Liver (tissue), 9 donors: Measurements from ENCODE around the gene MAPK11. TPM values are rescaled to one million over a fixed set of nuclear protein-coding genes. Genes with fewer than 3 reads are reported as not detected.

Experiments used
- DNase-seq: peaks from one replicate; pipeline ENCODE4 v3.0.0-alpha.2; 2017; ENCODE audit warnings: low spot score
- H3K27ac ChIP-seq, 2 donors: one replicate each; pipeline ENCODE4 v1.7.0; 2013; ENCODE audit warnings: inconsistent platforms in 2 of 2, low read length in 2 of 2, control low read depth in 1 of 2, low read depth in 1 of 2, mild to moderate bottlenecking in 1 of 2
- H3K27me3 ChIP-seq, 4 donors: one replicate each; pipeline versions ENCODE4 v1.6.1 to v1.7.0; 2013; ENCODE audit warnings: low read length in 3 of 4, inconsistent platforms in 1 of 4, mild to moderate bottlenecking in 1 of 4, moderate library complexity in 1 of 4; ENCODE audit not compliant: control insufficient read depth in 4 of 4, insufficient read depth in 4 of 4
- H3K36me3 ChIP-seq, 4 donors: one replicate each; pipeline versions ENCODE4 v1.6.1 to v1.7.0; 2013; ENCODE audit warnings: low read length in 3 of 4, mild to moderate bottlenecking in 3 of 4, low read depth in 1 of 4, moderate library complexity in 1 of 4; ENCODE audit not compliant: control insufficient read depth in 4 of 4, insufficient read depth in 3 of 4
- H3K4me1 ChIP-seq, 4 donors: one replicate each; pipeline versions ENCODE4 v1.6.1 to v1.7.0; 2013; ENCODE audit warnings: low read length in 3 of 4, mild to moderate bottlenecking in 3 of 4, moderate library complexity in 1 of 4; ENCODE audit not compliant: control insufficient read depth in 4 of 4, insufficient read depth in 4 of 4
- H3K4me3 ChIP-seq, 3 donors: one replicate each; pipeline versions ENCODE4 v1.6.1 to v1.7.0; 2013; ENCODE audit warnings: low read length in 3 of 3, control low read depth in 1 of 3, low read depth in 1 of 3, mild to moderate bottlenecking in 1 of 3
- H3K9ac ChIP-seq, 2 donors: one replicate each; pipeline ENCODE4 v1.7.0; 2013; ENCODE audit warnings: low read length in 2 of 2, mild to moderate bottlenecking in 2 of 2, moderate library complexity in 2 of 2, control low read depth in 1 of 2, low read depth in 1 of 2
- H3K9me3 ChIP-seq, 4 donors: one replicate each; pipeline versions ENCODE4 v1.6.1 to v1.7.0; 2013; ENCODE audit warnings: low read length in 3 of 4; ENCODE audit not compliant: control insufficient read depth in 4 of 4
- ATF3 ChIP-seq: IDR thresholded peaks from 2 replicates; pipeline ENCODE4 v1.6.1; 2016; ENCODE audit warnings: antibody characterized with exemption
- CTCF ChIP-seq: fragments of 150-350 bp; IDR thresholded peaks from 2 replicates; pipeline ENCODE4 v1.5.1; 2017; ENCODE audit warnings: improper control_type of control experiment, low read depth, low read length; ENCODE audit not compliant: missing input control
- EGR1 ChIP-seq, 2 donors: IDR thresholded peaks; 2 replicates each; pipeline ENCODE4 v1.6.1; 2016 to 2018; ENCODE audit warnings: antibody characterized with exemption in 2 of 2, low read depth in 2 of 2
- FOXA1 ChIP-seq: IDR thresholded peaks from 2 replicates; pipeline ENCODE4 v1.6.1; 2016; ENCODE audit warnings: antibody characterized with exemption
- FOXA2 ChIP-seq: IDR thresholded peaks from 2 replicates; pipeline ENCODE4 v1.6.1; 2016; ENCODE audit warnings: antibody characterized with exemption
- GABPA ChIP-seq, 2 donors: IDR thresholded peaks in 1 of 2; conservative IDR thresholded peaks in 1 of 2; 2 replicates each; pipeline ENCODE4 v1.6.1; 2016; ENCODE audit warnings: antibody characterized with exemption in 2 of 2, mild to moderate bottlenecking in 1 of 2, moderate library complexity in 1 of 2
- HNF4A ChIP-seq, 2 donors: conservative IDR thresholded peaks; 2 replicates each; pipeline ENCODE4 v1.6.1; 2016; ENCODE audit warnings: antibody characterized with exemption in 2 of 2, mild to moderate bottlenecking in 2 of 2
- HNF4G ChIP-seq: IDR thresholded peaks from 2 replicates; pipeline ENCODE4 v1.6.1; 2016; ENCODE audit warnings: antibody characterized with exemption
- JUND ChIP-seq, 2 donors: IDR thresholded peaks; 2 replicates each; pipeline ENCODE4 v1.6.1; 2016; ENCODE audit warnings: antibody characterized with exemption in 2 of 2
- MAX ChIP-seq: IDR thresholded peaks from 2 replicates; pipeline ENCODE4 v1.6.1; 2016; ENCODE audit warnings: antibody characterized with exemption
- NR2F2 ChIP-seq: IDR thresholded peaks from 2 replicates; pipeline ENCODE4 v1.6.1; 2016; ENCODE audit warnings: antibody characterized with exemption
- RAD21 ChIP-seq, 2 donors: IDR thresholded peaks; 2 replicates each; pipeline ENCODE4 v1.6.1; 2016; ENCODE audit warnings: antibody characterized with exemption in 2 of 2, mild to moderate bottlenecking in 2 of 2
- REST ChIP-seq: IDR thresholded peaks from 2 replicates; pipeline ENCODE4 v1.6.1; 2016; ENCODE audit warnings: antibody characterized with exemption, mild to moderate bottlenecking
- RXRA ChIP-seq, 2 donors: IDR thresholded peaks; 2 replicates each; pipeline ENCODE4 v1.6.1; 2017 to 2018; ENCODE audit warnings: antibody characterized with exemption in 2 of 2, mild to moderate bottlenecking in 1 of 2
- SP1 ChIP-seq: IDR thresholded peaks from 2 replicates; pipeline ENCODE4 v1.6.1; 2018; ENCODE audit warnings: antibody characterized with exemption, mild to moderate bottlenecking
- TAF1 ChIP-seq: conservative IDR thresholded peaks from 2 replicates; pipeline ENCODE4 v1.6.1; 2016; ENCODE audit warnings: antibody characterized with exemption, mild to moderate bottlenecking
- YY1 ChIP-seq: IDR thresholded peaks from 2 replicates; pipeline ENCODE4 v1.6.1; 2016; ENCODE audit warnings: antibody characterized with exemption, mild to moderate bottlenecking
- ZBTB33 ChIP-seq: IDR thresholded peaks from 2 replicates; pipeline ENCODE4 v1.6.1; 2016; ENCODE audit warnings: antibody characterized with exemption
- WGBS: extraction: QIAGEN DNeasy Blood & Tissue Kit; methylation state at CpG from one replicate; pipeline ENCODE4 v1.1.7; 2013; 5-methylcytosine and 5-hydroxymethylcytosine counted together
- polyA plus RNA-seq, 2 donors: library from polyadenylated mRNA; stranded (reverse) in 1 of 2; unstranded in 1 of 2; fragments of 200-250 nt in 1 of 2; fragments of >200 nt in 1 of 2; fragmentation: Nextera tagmentation in 1 of 2; extraction: Ambion mirVana in 1 of 2; gene quantifications; one replicate each; pipeline versions ENCODE4 v1.2.1 to v1.2.3, GENCODE V29; 2013 to 2015
- total RNA-seq, 2 donors: library from RNA; depleted of rRNA; stranded (reverse); fragments of >200 nt; gene quantifications; one replicate each; pipeline ENCODE4 v1.2.3, GENCODE V29; 2014
- donor health status: healthy.
- donor health status: healthy.
- donor health status: healthy.
- donor health status: healthy.
- donor health status: healthy.

Gene MAPK11
- total and polyA plus RNA-seq, 4 donors: 0.65 to 2.0 (median 1.0) TPM

- no peak overlapping the region for H3K4me3 ChIP-seq
- H3K9me3 ChIP-seq: no peaks in the 10 kb centered on the region
- no peak for DNase-seq
- WGBS: 90% methylated on average over 21 of the region's 21 CpGs
- H3K9ac ChIP-seq: no peak overlapping the region
- H3K36me3 ChIP-seq: no peaks in the 10 kb centered on the region
- no peak overlapping the region for H3K27ac ChIP-seq
- H3K4me1 ChIP-seq: no peaks in the 10 kb centered on the region
- H3K27me3 ChIP-seq: no peaks in the 10 kb centered on the region
- TF ChIP-seq FOXA2 (no peak), GABPA (IDR thresholded peaks at IDR 0.05 in 1 of 2, conservative IDR thresholded peaks at IDR 0.05 in 1 of 2) (no peak), TAF1 (no peak), SP1 (no peak), FOXA1 (no peak), RXRA (IDR thresholded peaks at IDR 0.05) (no peak), JUND (IDR thresholded peaks at IDR 0.05) (no peak), EGR1 (IDR thresholded peaks at IDR 0.05; ENCODE audit: low read depth in 2 of 2) (no peak)
Observed at GRCh38 chr22:50318698-50319411, 48.7 kb upstream of the MAPK11 start.

GRCh38 chr22:50318356-50318697 is 48.1 kb upstream of the MAPK11 start:
- no peaks in the 10 kb centered on the region for H3K36me3 ChIP-seq
- H3K27ac ChIP-seq: no peak overlapping the region
- H3K27me3 ChIP-seq: no peaks in the 10 kb centered on the region
- H3K4me1 ChIP-seq: no peaks in the 10 kb centered on the region
- no peak for DNase-seq
- no peaks in the 10 kb centered on the region for H3K9me3 ChIP-seq
- TF ChIP-seq TAF1 (no peak), FOXA1 (no peak), SP1 (no peak), RAD21 (IDR thresholded peaks at IDR 0.05) (no peak), EGR1 (IDR thresholded peaks at IDR 0.05; ENCODE audit: low read depth in 2 of 2) (no peak), YY1 (no peak), ZBTB33 (no peak), JUND (IDR thresholded peaks at IDR 0.05) (no peak), HNF4A (conservative IDR thresholded peaks at IDR 0.05) (no peak), HNF4G (no peak), MAX (no peak), GABPA (IDR thresholded peaks at IDR 0.05 in 1 of 2, conservative IDR thresholded peaks at IDR 0.05 in 1 of 2) (no peak), NR2F2 (no peak), RXRA (IDR thresholded peaks at IDR 0.05) (no peak), FOXA2 (no peak), CTCF (no peak), ATF3 (no peak), REST (no peak)
- no peak overlapping the region for H3K4me3 ChIP-seq
- H3K9ac ChIP-seq: no peak overlapping the region
- 91% methylated on average over 7 of the region's 7 CpGs for WGBS
